Nephron (organoid): ENCODE measurements around the gene POLK.

Source experiments
- H3K27ac Mint-ChIP-seq, 3 experiments: 2 replicates each; pipeline ENCODE4 v1.8.0; 2020; ENCODE audit warnings: mixed read lengths in 3 of 3, mild to moderate bottlenecking in 2 of 3, moderate library complexity in 1 of 3
- H3K27me3 Mint-ChIP-seq: 2 replicates; pipeline ENCODE4 v1.8.0; 2021; ENCODE audit warnings: low read depth, mild to moderate bottlenecking, moderate library complexity, mixed read lengths
- H3K36me3 Mint-ChIP-seq: 2 replicates; pipeline ENCODE4 v1.8.0; 2020; ENCODE audit warnings: low read depth, mixed read lengths
- H3K4me1 Mint-ChIP-seq: 2 replicates; pipeline ENCODE4 v1.8.0; 2020; ENCODE audit warnings: mixed read lengths
- H3K4me3 Mint-ChIP-seq, 3 experiments: 2 replicates each; pipeline ENCODE4 v1.8.0; 2020; ENCODE audit warnings: mild to moderate bottlenecking in 3 of 3, mixed read lengths in 3 of 3, moderate library complexity in 2 of 3
- H3K9me3 Mint-ChIP-seq: 2 replicates; pipeline ENCODE4 v1.8.0; 2020; ENCODE audit warnings: mixed read lengths
- TF ChIP-seq, protein P1 (sequence below), 3 experiments: fragments of 200-600 bp; sonication (generic); IDR thresholded peaks; one replicate each; pipeline ENCODE4 v1.5.0; 2021; ENCODE audit warnings: antibody characterized with exemption in 3 of 3; ENCODE audit not compliant: unreplicated experiment in 3 of 3

POLK gene

DNA sequence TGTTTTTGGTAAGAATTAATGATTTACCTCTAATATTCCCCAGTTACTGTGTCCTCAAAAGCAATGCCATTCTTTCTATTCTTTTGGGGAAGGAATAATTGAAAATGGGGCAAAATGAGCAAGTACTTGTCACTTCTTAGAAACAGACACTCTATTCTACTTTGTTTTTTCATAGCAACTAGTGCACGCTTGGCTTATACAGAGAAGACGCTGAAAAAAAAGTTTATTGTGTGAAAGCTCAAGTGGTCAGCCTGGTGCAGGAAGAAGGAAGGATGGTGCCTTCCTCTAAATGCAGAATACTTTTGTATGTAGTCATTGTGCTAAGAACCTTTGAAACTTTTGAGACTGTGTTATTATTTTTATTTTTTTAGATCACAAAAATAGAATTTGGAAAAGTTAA lies 129.1 kb downstream of the POLK start:
- Mint-ChIP-seq H3K27me3 (no peaks in the 10 kb centered on the region), H3K9me3 (peaks cover 5% of the 10 kb centered on the region), H3K4me1 (no peaks in the 10 kb centered on the region), H3K4me3 (no peak overlapping the region), H3K36me3 (peaks cover 14% of the 10 kb centered on the region), H3K27ac (no peak overlapping the region)
- TF ChIP-seq, protein P1, sequence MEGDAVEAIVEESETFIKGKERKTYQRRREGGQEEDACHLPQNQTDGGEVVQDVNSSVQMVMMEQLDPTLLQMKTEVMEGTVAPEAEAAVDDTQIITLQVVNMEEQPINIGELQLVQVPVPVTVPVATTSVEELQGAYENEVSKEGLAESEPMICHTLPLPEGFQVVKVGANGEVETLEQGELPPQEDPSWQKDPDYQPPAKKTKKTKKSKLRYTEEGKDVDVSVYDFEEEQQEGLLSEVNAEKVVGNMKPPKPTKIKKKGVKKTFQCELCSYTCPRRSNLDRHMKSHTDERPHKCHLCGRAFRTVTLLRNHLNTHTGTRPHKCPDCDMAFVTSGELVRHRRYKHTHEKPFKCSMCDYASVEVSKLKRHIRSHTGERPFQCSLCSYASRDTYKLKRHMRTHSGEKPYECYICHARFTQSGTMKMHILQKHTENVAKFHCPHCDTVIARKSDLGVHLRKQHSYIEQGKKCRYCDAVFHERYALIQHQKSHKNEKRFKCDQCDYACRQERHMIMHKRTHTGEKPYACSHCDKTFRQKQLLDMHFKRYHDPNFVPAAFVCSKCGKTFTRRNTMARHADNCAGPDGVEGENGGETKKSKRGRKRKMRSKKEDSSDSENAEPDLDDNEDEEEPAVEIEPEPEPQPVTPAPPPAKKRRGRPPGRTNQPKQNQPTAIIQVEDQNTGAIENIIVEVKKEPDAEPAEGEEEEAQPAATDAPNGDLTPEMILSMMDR (IDR thresholded peaks at IDR 0.05; ENCODE audit: unreplicated experiment in 3 of 3), result no peak

DNA sequence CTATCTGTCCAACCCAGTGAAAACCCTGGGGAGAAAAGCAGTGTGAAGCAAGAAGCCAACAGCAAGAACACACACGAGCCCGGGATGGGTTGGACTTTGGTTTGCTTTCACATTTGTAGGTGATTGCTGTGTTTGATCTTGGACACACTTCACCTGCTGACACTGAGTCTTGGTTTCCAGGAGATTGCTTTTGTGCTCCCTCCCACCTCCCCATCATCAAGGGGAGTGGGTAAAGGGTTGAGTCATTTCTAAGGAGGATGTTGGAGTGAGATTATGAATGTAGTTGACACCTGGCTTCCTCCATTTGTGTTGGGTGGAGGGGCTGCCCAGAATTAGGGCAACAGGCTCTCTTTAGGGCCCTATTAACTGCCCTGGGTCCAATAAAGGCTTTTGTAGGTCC lies 137.0 kb downstream of the POLK start:
- Mint-ChIP-seq H3K27ac (no peak overlapping the region), H3K9me3 (peaks cover 7% of the 10 kb centered on the region), H3K27me3 (no peaks in the 10 kb centered on the region), H3K4me3 (no peak overlapping the region), H3K36me3 (peaks cover 4% of the 10 kb centered on the region), H3K4me1 (peaks cover 13% of the 10 kb centered on the region)
- TF ChIP-seq, protein P1 (IDR thresholded peaks at IDR 0.05; ENCODE audit: unreplicated experiment in 3 of 3), result no peak
